Measurements from ENCODE around the gene ENPP5.

ENPP5 gene

DNA sequence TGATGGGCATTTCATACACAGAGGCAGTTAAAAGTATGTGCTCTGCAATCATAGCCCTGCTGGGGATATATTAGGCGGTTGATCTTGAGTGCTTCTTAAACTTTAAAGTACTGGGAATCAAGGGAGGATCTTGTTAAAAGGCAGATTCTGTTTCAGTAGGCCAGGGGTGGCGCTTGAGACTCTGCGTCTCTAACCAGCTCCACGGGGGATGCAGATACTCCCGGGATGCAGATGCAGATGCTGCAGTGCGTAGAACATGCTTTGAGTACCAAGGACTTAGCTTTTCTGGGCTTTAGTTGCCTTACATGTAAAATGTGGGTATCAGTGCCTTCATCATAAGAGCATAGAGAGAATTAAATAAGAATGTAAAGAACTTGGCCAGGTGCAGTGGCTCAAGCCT lies 44.4 kb upstream of the ENPP5 start:
- TF ChIP-seq CTCF (IDR thresholded peaks at IDR 0.05; ENCODE audit: low read length, missing control alignments): no peak
- H3K4me3 ChIP-seq (replicated peaks; ENCODE audit: low read depth, low read length): no peak overlapping the region
- no peak for DNase-seq (ENCODE audit: low read depth)

DNA sequence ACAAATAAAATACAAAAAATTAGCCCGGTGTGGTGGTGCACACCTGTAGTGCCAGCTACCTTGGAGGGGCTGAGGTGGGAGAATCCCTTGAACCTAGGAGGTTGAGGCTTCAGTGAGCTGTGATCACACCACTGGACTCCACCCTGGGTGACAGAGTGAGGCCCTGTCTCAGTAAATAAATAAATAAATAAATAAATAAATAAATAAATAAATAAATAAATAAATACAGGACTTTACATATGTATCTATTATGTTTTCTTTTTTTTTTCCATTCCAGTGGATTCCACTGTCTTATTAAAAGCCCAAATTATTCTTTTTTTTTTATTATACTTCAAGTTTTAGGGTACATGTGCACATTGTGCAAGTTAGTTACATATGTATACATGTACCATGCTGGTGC lies 41.1 kb upstream of the ENPP5 start:
- TF ChIP-seq CTCF (IDR thresholded peaks at IDR 0.05; ENCODE audit: low read length, missing control alignments): no peak
- no peak for DNase-seq (ENCODE audit: low read depth)
- no peak overlapping the region for H3K4me3 ChIP-seq (replicated peaks; ENCODE audit: low read depth, low read length)

- no peak overlapping the region for H3K4me3 ChIP-seq (replicated peaks; ENCODE audit: low read depth, low read length)
- no peak for DNase-seq (ENCODE audit: low read depth)
- TF ChIP-seq CTCF (IDR thresholded peaks at IDR 0.05; ENCODE audit: low read length, missing control alignments): no peak
Measured at GRCh38 chr6:46210294-46210693, 39.5 kb upstream of the ENPP5 start.

DNA sequence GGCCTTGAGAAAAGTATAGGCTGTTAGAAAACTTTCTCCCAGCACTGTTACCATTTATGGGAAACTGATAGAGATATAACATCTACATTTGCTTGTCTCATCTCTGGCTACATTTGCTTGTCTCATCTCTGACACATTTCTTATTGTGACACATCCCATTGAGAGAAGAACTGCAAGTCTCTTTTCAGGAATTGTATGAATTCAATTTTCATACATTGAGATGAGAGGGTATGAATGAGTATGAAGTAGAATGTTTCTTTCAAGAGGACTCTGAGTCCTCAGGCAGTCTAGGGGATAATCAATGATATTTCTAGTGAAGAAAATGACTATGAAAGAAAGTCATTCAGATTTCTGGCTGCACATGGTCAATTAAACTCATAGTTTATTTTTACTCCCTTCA lies 37.5 kb upstream of the ENPP5 start:
- TF ChIP-seq CTCF (IDR thresholded peaks at IDR 0.05; ENCODE audit: low read length, missing control alignments): no peak
- DNase-seq (ENCODE audit: low read depth): no peak

DNA sequence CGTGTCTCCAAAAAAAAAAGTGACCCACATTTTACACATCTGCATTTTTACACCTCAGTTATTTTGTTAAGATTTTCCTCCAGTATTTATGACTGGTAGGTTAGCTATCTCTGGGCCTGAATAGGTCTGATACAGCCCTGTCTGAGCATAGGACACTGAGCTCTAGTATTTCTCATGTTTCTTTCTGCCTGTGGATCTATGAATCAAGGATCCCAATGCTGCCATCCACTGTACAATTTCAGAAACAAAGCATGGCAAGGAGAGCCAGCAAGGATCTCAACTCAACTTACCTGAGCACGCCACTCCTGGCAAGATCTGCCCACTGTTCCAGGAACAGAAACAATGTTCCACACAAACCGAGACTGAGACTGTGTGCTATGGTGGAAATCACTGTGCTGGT lies 36.4 kb upstream of the ENPP5 start:
- no peak for TF ChIP-seq CTCF (IDR thresholded peaks at IDR 0.05; ENCODE audit: low read length, missing control alignments)
- DNase-seq (ENCODE audit: low read depth): no peak
- no peak overlapping the region for H3K4me3 ChIP-seq (replicated peaks; ENCODE audit: low read depth, low read length)

More for the DNA sequence above, 37.5 kb upstream of the ENPP5 start:
- H3K4me3 ChIP-seq (replicated peaks; ENCODE audit: low read depth, low read length): no peak overlapping the region

DNA sequence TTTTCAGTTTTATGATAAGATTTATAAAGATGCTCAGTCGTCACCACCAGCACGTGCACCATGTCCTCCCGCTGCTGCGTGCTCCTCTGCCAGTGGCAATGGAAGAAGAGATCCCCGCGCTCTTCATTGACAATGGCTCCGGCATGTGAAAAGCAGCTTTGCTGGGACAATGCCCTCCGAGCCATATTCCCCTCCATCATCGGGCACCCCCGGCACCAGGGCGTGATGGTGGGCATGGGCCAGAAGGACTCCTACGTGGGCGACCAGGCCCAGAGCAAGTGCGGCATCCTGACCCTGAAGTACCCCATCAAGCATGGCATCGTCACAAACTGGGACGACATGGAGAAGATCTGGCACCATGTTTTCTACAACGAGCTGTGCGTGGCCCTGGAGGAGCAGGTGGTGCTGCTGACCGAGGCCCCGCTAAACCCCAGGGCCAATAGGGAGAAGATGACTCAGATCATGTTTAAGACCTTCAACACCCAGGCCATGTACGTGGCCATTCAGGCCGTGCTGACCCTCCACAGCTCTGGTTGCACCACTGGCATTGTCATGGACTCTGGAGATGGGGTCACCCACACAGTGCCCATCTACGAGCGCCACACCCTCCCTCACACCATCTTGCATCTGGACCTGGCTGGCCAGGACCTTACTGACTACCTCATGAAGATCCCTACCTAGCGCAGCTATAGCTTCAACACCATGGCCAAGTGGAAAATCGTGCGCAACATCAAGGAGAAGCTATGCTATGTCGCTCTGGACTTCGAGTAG lies 34.3 kb upstream of the ENPP5 start:
- no peak for DNase-seq (ENCODE audit: low read depth)
- no peak overlapping the region for H3K4me3 ChIP-seq (replicated peaks; ENCODE audit: low read depth, low read length)
- TF ChIP-seq CTCF (IDR thresholded peaks at IDR 0.05; ENCODE audit: low read length, missing control alignments): no peak

All from fibroblast of pulmonary artery (primary cell).